T1000 (cell line): ENCODE measurements around the gene KLK13.

Experiments used
- DNase-seq: peaks from one replicate; lab custom pipeline; 2025; ENCODE audit warnings: mixed read lengths; lab: John Stamatoyannopoulos, UW

KLK13 gene

GRCh38 chr19:51060973-51061372 lies 3.9 kb downstream of the KLK13 start:
- DNase-seq: no peak

- DNase-seq: no peak
These were observed 4.6 kb downstream of the KLK13 start for GRCh38 chr19:51060336-51060735.

- no peak for DNase-seq
These were observed 5.2 kb downstream of the KLK13 start for GRCh38 chr19:51059715-51060114.

GRCh38 chr19:51055866-51056265 lies 9.0 kb downstream of the KLK13 start:
- no peak for DNase-seq

- DNase-seq: no peak
These were observed 17.9 kb downstream of the KLK13 start for GRCh38 chr19:51047031-51047335.

- DNase-seq: no peak
These were observed 20.6 kb downstream of the KLK13 start for GRCh38 chr19:51044327-51044726.

- no peak for DNase-seq
These were observed 21.4 kb downstream of the KLK13 start for GRCh38 chr19:51043497-51043896.

- no peak for DNase-seq
These were observed 24.7 kb downstream of the KLK13 start for GRCh38 chr19:51040151-51040550.

- DNase-seq: no peak
These were observed 28.4 kb downstream of the KLK13 start for GRCh38 chr19:51036519-51036918.

- no peak for DNase-seq
These were observed 30.2 kb downstream of the KLK13 start, which contains the start of gene KLK12 for GRCh38 chr19:51034704-51035103. TSS of gene KLK12 (minus strand) at chr19:51035002. CDS start at chr19:51034621, 381 bp downstream.

- DNase-seq: no peak
These were observed 33.0 kb downstream of the KLK13 start for GRCh38 chr19:51031880-51032225.

- DNase-seq: no peak
These were observed 33.5 kb downstream of the KLK13 start for GRCh38 chr19:51031220-51031879.

GRCh38 chr19:51030631-51031030 lies 34.3 kb downstream of the KLK13 start:
- no peak for DNase-seq

- no peak for DNase-seq
These were observed 35.2 kb downstream of the KLK13 start for GRCh38 chr19:51029718-51030117.

GRCh38 chr19:51027873-51028272 lies 37.0 kb downstream of the KLK13 start:
- DNase-seq: no peak

- DNase-seq: no peak
These were observed 37.6 kb downstream of the KLK13 start for GRCh38 chr19:51027126-51027806.

- no peak for DNase-seq
These were observed 38.4 kb downstream of the KLK13 start, which contains the start of gene KLK11 for GRCh38 chr19:51026554-51026831. TSS of gene KLK11 (minus strand) at chr19:51026616. CDS start at chr19:51025631, 985 bp downstream.

- no peak for DNase-seq
These were observed 38.9 kb downstream of the KLK13 start for GRCh38 chr19:51025809-51026553.

- no peak for DNase-seq
These were observed 39.5 kb downstream of the KLK13 start for GRCh38 chr19:51025401-51025800.

- DNase-seq: no peak
These were observed 40.0 kb downstream of the KLK13 start for GRCh38 chr19:51024924-51025323.

GRCh38 chr19:51023946-51024345 lies 40.9 kb downstream of the KLK13 start:
- no peak for DNase-seq

- no peak for DNase-seq
These were observed 42.4 kb downstream of the KLK13 start for GRCh38 chr19:51022526-51022925.

GRCh38 chr19:51020988-51021651 lies 43.8 kb downstream of the KLK13 start:
- no peak for DNase-seq
